Endodermal cell (in vitro differentiated cells): ENCODE data around the gene SLC16A3. TPM values are rescaled to one million over a fixed set of nuclear protein-coding genes. Genes with fewer than 3 reads are reported as not detected.

Experiments
- DNase-seq: peaks from one replicate; pipeline ENCODE4 v3.0.0-alpha.2; 2017
- H3K27ac ChIP-seq: 2 replicates; pipeline ENCODE4 v1.5.1; 2013; ENCODE audit warnings: mild to moderate bottlenecking, low read depth, low read length, moderate library complexity
- H3K27me3 ChIP-seq: 2 replicates; pipeline ENCODE4 v1.6.1; 2013; ENCODE audit warnings: mild to moderate bottlenecking, low read length, moderate library complexity; ENCODE audit not compliant: insufficient read depth, control insufficient read depth, poor library complexity, severe bottlenecking
- H3K36me3 ChIP-seq: 2 replicates; pipeline ENCODE4 v1.7.0; 2013; ENCODE audit warnings: mild to moderate bottlenecking, low read length, moderate library complexity; ENCODE audit not compliant: control insufficient read depth, insufficient read depth
- H3K4me1 ChIP-seq: one replicate; pipeline ENCODE4 v1.7.0; 2013; ENCODE audit warnings: low read length; ENCODE audit not compliant: control insufficient read depth, insufficient read depth
- H3K4me3 ChIP-seq: 2 replicates; pipeline ENCODE4 v1.5.1; 2013; ENCODE audit warnings: mild to moderate bottlenecking, low read length, moderate library complexity
- H3K9ac ChIP-seq: 2 replicates; pipeline ENCODE4 v1.6.1; 2013; ENCODE audit warnings: mild to moderate bottlenecking, low read length, moderate library complexity; ENCODE audit not compliant: poor library complexity, severe bottlenecking; ENCODE audit errors: extremely low read depth
- H3K9me3 ChIP-seq: 2 replicates; pipeline ENCODE4 v1.6.1; 2013; ENCODE audit warnings: mild to moderate bottlenecking, low read length, moderate library complexity; ENCODE audit not compliant: control insufficient read depth
- H3K27ac Mint-ChIP-seq: 2 replicates; pipeline ENCODE4 v1.8.0; 2020; ENCODE audit warnings: mixed read lengths
- H3K27me3 Mint-ChIP-seq: 2 replicates; pipeline ENCODE4 v1.8.0; 2021; ENCODE audit warnings: mild to moderate bottlenecking, mixed read lengths; ENCODE audit not compliant: insufficient read depth
- H3K36me3 Mint-ChIP-seq: 2 replicates; pipeline ENCODE4 v1.8.0; 2020; ENCODE audit warnings: low read depth, mixed read lengths
- H3K4me1 Mint-ChIP-seq: 2 replicates; pipeline ENCODE4 v1.8.0; 2020; ENCODE audit warnings: mixed read lengths
- H3K4me3 Mint-ChIP-seq: 2 replicates; pipeline ENCODE4 v1.8.0; 2020; ENCODE audit warnings: mild to moderate bottlenecking, moderate library complexity, mixed read lengths
- H3K9me3 Mint-ChIP-seq: 2 replicates; pipeline ENCODE4 v1.8.0; 2020; ENCODE audit warnings: mild to moderate bottlenecking, mixed read lengths
- WGBS, 2 experiments: methylation state at CpG; one replicate each; pipeline versions ENCODE4 v1.1.5 to v1.1.7; 2013; ENCODE audit warnings: missing lambda C conversion rate in 2 of 2, mixed read lengths in 1 of 2; ENCODE audit not compliant: insufficient coverage in 1 of 2, insufficient read length in 1 of 2; 5-methylcytosine and 5-hydroxymethylcytosine counted together
- total RNA-seq, 2 donors: library from RNA; stranded (reverse); fragmentation: NEBNext Ultra II Directional in 1 of 2; extraction: Animal tissue kit (Norgen Biotek cat#: 25700) in 1 of 2; gene quantifications; 2 replicates in 1 of 2; 3 replicates in 1 of 2; pipeline ENCODE4 v1.2.1, GENCODE V29; 2021
- TF ChIP-seq, protein P1 (sequence below): fragments of 200-600 bp; sonication (generic); conservative IDR thresholded peaks from 2 replicates; pipeline ENCODE4 v1.5.0; 2021; ENCODE audit warnings: antibody characterized with exemption, mild to moderate bottlenecking

SLC16A3 gene
- total RNA-seq, 2 donors from 2014 or later = 31.8 to 39.7 TPM

DNA sequence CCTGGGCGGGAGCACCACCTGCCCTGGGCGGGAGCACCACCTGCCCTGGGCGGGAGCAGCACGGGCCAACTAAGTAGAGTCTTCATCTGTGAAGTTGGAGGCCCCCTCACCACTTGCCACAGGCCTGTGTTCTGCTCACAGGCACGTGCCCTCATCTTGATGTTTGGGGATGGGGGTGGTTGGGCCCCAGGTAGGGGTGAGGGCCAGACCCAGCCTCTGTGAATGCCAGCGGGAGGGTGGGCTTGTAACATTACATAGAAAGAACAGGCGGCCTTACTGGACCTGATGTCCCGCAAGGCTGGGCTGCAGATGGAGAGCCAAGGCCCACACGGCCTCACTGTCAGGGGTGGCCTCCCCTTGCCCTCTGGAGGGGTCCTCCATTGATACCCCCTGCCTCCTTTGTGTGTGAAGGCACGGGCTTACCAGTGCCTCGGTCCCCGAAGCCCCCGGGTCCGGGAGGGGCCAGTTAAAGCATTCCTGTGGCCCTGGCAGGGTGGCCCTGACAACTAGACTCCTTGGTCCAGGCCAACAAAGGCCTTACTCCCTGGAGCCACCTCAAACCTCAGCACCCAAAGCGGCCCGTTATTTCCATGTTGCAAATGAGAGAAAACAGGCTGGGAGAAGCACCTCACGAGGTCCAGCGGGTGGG, 1.1 kb upstream of the SLC16A3 start:
- Histone ChIP-seq H3K9me3 (no peaks in the 10 kb centered on the region), H3K9ac (no peak overlapping the region), H3K36me3 (no peaks in the 10 kb centered on the region), H3K4me3 (no peak overlapping the region), H3K27ac (no peak overlapping the region), H3K4me1 (peaks cover 6% of the 10 kb centered on the region), H3K27me3 (peaks cover 30% of the 10 kb centered on the region)
- 78 to 79% methylated on average over 11 to 17 of the region's 18 CpGs for WGBS, 2 experiments
- Mint-ChIP-seq H3K27ac (no peak overlapping the region), H3K27me3 (peaks cover 28% of the 10 kb centered on the region), H3K36me3 (no peaks in the 10 kb centered on the region), H3K4me1 (no peaks in the 10 kb centered on the region), H3K4me3 (peak overlapping the region; percentile 55), H3K9me3 (peaks cover 3% of the 10 kb centered on the region)
- TF ChIP-seq, protein P1, sequence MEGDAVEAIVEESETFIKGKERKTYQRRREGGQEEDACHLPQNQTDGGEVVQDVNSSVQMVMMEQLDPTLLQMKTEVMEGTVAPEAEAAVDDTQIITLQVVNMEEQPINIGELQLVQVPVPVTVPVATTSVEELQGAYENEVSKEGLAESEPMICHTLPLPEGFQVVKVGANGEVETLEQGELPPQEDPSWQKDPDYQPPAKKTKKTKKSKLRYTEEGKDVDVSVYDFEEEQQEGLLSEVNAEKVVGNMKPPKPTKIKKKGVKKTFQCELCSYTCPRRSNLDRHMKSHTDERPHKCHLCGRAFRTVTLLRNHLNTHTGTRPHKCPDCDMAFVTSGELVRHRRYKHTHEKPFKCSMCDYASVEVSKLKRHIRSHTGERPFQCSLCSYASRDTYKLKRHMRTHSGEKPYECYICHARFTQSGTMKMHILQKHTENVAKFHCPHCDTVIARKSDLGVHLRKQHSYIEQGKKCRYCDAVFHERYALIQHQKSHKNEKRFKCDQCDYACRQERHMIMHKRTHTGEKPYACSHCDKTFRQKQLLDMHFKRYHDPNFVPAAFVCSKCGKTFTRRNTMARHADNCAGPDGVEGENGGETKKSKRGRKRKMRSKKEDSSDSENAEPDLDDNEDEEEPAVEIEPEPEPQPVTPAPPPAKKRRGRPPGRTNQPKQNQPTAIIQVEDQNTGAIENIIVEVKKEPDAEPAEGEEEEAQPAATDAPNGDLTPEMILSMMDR = no peak
- no peak for DNase-seq

DNA sequence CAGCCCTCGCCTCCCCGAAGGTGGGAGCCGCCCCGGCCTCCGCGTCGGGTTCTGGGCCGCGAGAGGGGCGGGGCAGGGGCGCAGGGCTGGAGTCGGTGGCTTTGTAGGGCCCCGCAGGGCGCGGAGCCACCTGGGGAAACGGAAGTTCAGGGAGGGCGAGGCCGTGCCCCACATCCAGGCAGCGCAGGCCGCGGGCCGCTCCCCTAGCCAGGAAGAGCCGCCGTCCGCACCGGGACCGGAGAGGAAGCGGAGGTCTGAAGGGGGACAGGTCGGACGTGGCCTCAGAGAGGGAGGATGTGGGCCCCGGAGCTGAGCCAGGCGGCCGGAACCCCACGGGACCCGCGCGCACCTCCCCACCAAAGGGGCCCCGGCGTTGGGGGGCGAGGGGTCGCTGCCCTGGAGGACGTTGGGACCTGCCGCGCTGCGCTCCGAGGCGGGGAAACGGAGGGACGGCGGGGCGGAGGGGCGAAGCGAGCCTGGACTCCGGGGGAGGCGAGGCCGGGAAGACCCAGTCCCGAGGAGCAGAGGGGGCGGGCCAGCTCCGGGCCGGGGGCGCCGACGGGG, 482 bp upstream of the SLC16A3 start:
- Histone ChIP-seq H3K36me3 (no peaks in the 10 kb centered on the region), H3K9ac (no peak overlapping the region), H3K4me3 (no peak overlapping the region), H3K27me3 (peaks cover 30% of the 10 kb centered on the region), H3K4me1 (peaks cover 6% of the 10 kb centered on the region), H3K27ac (no peak overlapping the region), H3K9me3 (no peaks in the 10 kb centered on the region)
- peaks cover 26% of the 10 kb centered on the region for H3K27me3 Mint-ChIP-seq
- H3K4me1 Mint-ChIP-seq = no peaks in the 10 kb centered on the region
- WGBS, 2 experiments = 27 to 33% methylated on average over 20 to 63 of the region's 63 CpGs
- peak overlapping the region; percentile 55 for H3K4me3 Mint-ChIP-seq
- TF ChIP-seq, protein P1 = no peak
- no peaks in the 10 kb centered on the region for H3K36me3 Mint-ChIP-seq
- H3K9me3 Mint-ChIP-seq = peaks cover 3% of the 10 kb centered on the region
- peak; percentile 84 for DNase-seq
- H3K27ac Mint-ChIP-seq = no peak overlapping the region

DNA sequence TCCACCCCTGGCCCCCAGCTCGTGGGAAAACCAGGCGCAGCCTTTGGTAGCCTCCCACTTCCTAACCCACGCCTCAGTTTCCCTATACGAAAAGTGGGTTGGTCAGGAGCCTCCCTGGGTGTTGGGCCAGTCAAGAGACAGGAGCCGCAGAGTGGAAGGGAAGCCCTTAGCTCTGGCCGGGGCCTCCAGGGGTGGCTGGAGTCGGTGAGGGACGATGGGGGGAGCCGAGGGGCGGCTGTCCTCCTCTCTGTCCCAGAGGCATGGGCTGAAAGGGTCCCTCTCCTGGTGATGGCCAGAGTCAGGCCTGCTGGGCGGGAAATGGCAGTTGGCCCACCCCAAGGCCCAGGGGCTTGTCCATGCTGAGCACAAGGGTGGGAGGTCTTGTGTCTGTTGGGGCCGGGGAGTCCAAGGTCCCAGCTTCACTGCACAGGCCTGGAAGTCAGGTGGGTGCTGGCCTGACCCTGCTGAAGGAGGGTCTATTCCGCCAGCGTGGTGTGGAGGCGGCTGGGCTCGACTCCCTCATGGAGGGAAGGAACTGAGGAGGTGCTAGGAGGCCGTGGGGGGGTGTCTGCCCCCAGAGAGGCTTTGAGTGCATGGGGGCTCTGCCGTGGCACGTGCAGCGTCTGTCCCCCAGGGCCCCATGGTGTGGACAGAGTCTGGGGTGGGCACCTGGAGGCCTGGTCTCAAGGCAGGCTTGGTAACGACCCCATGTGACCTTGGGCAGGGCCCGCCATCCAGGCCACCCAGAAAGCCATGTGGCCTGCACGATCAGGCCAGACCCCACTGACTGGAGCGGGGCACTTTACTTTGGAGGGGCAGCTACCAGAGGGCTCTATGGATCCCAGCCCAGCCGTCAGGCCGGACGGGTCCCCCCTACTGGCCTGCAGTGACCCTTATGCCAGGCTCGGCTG, 1.1 kb downstream of the SLC16A3 start:
- H3K27ac ChIP-seq = no peak overlapping the region
- H3K9ac ChIP-seq = no peak overlapping the region
- Mint-ChIP-seq H3K27ac (no peak overlapping the region), H3K36me3 (no peaks in the 10 kb centered on the region), H3K27me3 (peaks cover 19% of the 10 kb centered on the region), H3K4me3 (peak overlapping the region; percentile 55), H3K9me3 (no peaks in the 10 kb centered on the region), H3K4me1 (no peaks in the 10 kb centered on the region)
- peak; percentile 68 for DNase-seq
- TF ChIP-seq, protein P1 = no peak
- 79 to 84% methylated on average over 15 to 28 of the region's 28 CpGs for WGBS, 2 experiments
- peaks cover 30% of the 10 kb centered on the region for H3K27me3 ChIP-seq
- no peaks in the 10 kb centered on the region for H3K36me3 ChIP-seq
- H3K4me3 ChIP-seq = peak overlapping the region; percentile 60
- H3K4me1 ChIP-seq = peaks cover 6% of the 10 kb centered on the region
- H3K9me3 ChIP-seq = no peaks in the 10 kb centered on the region
